IMR-90 (cell line): Measurements from ENCODE around the gene DNAJA4.

Experiments used
- CEBPB ChIP-seq: IDR thresholded peaks from 2 replicates; pipeline ENCODE4 v1.6.1; 2012; ENCODE audit warnings: low read depth, low read length, improper control_type of control experiment
- CTCF ChIP-seq: conservative IDR thresholded peaks from 2 replicates; pipeline ENCODE4 v1.5.1; 2012; ENCODE audit warnings: mild to moderate bottlenecking, low read depth, low read length, improper control_type of control experiment
- POLR2A ChIP-seq: IDR thresholded peaks from 2 replicates; pipeline ENCODE4 v1.6.1; 2012; ENCODE audit warnings: mild to moderate bottlenecking, low read depth, low read length
- RAD21 ChIP-seq: IDR thresholded peaks from 2 replicates; pipeline ENCODE4 v1.6.1; 2012; ENCODE audit warnings: low read length, improper control_type of control experiment

- TF ChIP-seq RAD21 (no peak), POLR2A (no peak), CTCF (no peak), CEBPB (no peak)
These were observed 37.0 kb downstream of the DNAJA4 start for GRCh38 chr15:78301326-78301725.
